Measurements from ENCODE around the gene THAP9.
"Not testable (repeated sequence)": the region's sequence is repeated elsewhere in the genome, so short reads cannot be mapped to it uniquely, and the experiment has no call there.

THAP9 gene, protein sequence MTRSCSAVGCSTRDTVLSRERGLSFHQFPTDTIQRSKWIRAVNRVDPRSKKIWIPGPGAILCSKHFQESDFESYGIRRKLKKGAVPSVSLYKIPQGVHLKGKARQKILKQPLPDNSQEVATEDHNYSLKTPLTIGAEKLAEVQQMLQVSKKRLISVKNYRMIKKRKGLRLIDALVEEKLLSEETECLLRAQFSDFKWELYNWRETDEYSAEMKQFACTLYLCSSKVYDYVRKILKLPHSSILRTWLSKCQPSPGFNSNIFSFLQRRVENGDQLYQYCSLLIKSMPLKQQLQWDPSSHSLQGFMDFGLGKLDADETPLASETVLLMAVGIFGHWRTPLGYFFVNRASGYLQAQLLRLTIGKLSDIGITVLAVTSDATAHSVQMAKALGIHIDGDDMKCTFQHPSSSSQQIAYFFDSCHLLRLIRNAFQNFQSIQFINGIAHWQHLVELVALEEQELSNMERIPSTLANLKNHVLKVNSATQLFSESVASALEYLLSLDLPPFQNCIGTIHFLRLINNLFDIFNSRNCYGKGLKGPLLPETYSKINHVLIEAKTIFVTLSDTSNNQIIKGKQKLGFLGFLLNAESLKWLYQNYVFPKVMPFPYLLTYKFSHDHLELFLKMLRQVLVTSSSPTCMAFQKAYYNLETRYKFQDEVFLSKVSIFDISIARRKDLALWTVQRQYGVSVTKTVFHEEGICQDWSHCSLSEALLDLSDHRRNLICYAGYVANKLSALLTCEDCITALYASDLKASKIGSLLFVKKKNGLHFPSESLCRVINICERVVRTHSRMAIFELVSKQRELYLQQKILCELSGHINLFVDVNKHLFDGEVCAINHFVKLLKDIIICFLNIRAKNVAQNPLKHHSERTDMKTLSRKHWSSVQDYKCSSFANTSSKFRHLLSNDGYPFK

DNA sequence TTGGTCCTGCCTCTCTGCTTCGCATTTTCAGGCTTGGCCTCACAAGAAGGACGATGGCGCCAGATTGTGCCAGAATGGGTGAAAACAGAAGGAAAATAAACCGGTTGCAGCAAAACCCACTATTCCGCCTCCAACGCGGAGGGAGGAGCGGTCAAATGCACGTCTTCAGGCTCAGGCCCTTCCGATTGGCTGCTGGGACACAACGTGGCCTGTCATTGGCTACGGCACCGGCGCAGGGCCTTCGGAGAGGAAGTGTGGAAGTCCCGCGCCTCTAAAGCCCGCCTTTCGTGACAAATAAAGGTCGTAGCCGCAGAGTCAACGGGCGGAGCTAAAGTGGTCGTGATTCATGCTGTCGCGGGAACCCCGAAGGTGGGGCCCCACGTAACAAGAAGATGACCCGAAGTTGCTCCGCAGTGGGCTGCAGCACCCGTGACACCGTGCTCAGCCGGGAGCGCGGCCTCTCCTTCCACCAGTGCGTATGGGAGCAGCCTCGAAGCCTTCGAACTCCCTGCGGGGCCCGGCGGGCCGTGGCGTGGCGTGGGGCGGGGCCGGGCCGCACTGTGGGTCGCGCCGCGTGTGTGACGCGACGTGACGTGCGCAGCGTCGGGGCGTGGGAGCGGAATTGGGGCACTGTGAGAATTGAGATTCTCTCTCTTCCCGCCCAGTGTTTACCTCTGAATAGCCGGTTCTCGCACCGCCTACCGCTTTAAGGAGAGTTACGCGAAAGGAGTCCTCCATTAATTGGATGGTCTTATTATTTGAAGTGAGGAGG is at the start of gene THAP9:
Gene THAP9, plus strand, starts transcription at position 325 of the 772 bp plus-strand sequence. Its CDS starts 68 bp downstream, at position 393.
- peak; percentile 85 to 99 (median 98) for DNase-seq

DNA sequence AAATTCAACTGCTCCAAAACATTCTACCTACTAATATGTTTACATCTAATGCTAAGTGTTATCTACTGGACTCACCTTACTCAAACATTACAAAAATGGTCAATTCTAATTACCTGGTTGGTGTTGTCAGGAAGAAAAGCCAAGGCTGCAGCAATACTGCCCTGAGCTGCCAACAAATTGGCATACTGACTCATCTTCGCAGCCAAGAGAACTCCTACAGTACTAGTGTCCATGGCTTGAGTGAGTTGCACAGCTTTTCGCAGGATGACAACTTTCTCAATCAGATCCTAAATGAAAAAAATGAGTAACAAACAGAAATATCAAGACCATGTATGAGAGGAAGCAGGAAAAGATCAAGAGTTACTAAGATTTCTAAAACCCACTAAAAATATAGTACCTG is 49.2 kb upstream of the THAP9 start:
- DNase-seq = no peak

DNA sequence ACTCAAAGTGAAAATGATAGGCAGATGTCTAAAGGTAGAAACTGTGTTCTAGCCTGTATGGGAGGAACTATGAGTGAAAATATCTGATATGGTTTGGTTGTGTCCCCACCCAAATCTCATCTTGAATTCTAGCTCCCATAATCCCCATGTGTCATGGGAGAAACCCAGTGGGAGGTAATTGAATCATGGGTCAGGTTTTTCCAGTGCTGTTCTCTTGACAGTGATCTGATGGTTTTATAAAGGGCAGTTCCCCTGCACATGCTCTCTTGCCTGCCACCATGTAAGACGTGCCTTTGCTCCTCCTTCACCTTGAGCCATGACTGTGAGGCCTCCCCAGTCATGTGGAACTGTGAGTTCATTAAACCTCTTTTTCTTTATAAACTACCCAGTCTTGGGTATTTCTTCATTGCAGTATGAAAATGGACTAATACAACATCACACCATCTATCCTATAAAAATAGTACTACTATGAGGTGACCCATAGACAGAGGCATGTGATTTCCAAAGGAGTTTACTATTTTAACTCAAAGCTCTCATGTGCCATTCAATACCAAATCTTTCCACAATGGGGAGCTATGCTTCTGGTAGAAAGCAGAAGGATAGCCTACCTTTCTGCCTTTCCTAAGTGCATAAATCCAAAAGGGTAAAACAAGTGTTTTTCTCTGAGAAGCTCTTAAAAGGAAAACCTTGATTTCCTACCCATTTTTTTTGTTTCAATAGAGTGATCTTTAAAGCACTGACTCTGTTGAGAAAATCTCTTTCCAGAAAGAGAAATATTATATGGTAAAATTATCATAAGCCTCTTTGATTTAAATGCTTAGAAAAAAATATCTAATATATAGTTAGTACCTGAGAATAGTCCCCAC is 48.4 kb upstream of the THAP9 start:
- DNase-seq = no peak

DNA sequence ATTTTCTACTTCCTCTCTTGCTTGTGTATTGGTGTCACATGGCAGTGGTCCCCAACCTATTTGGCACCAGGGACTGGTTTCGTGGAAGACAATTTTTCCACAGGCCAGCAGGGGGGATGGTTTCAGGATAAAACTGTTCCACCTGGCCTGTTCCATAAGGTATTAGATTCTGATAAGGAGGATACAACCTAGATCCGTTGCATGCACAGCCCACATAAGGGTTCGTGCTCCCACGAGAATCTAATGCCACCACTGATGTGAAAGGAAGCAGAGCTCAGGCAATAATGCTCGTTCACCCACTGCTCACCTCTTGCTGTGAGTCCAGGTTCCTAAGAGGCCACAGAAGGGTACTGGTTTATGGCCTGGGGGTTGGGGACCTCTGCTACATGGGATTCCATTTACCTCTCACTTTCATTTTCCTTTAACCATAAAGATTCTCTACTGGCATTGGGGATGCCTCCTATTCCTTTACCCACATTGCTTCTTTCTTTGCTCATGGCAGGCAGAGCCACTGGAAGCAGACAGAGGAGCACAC is 47.7 kb upstream of the THAP9 start:
- no peak for DNase-seq

DNA sequence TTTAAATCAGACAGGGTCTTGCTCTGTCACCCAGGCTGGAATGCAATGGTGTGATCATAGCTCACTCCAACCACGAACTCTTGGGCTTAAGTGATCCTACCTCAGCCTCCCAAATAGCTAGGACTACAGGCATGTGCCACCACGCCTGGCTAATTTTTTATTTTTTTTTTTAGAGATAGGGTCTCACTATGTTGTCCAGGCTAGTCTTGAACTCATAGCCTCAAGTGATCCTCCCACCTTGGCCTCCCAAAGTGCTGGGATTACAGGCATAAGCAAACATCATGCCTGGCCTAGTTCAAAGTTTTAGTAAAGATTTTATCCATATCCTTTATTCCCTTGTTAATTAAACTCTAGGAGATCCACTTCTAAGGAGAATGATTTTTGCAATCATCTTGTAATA is 40.0 kb upstream of the THAP9 start:
- DNase-seq = not testable (repeated sequence)

DNA sequence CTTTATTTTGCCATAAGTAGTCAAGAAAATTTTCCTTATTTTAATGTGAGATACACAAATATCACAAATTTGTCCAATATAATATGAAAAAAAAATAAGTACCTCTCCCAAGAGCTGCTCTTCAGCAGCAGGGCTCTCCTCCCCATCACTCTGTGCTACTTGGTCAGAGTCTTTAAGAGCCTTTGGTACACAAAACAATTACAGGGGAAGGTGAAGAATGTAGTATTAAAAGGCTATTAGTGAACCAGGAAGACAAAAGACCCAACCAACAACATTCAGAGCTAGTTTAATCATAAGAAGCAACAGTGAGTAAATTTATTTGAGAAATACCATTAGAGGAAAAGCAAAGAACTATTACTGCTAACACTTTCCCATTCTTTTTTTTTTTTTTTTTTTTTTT is 39.0 kb upstream of the THAP9 start:
- DNase-seq = no peak

DNA sequence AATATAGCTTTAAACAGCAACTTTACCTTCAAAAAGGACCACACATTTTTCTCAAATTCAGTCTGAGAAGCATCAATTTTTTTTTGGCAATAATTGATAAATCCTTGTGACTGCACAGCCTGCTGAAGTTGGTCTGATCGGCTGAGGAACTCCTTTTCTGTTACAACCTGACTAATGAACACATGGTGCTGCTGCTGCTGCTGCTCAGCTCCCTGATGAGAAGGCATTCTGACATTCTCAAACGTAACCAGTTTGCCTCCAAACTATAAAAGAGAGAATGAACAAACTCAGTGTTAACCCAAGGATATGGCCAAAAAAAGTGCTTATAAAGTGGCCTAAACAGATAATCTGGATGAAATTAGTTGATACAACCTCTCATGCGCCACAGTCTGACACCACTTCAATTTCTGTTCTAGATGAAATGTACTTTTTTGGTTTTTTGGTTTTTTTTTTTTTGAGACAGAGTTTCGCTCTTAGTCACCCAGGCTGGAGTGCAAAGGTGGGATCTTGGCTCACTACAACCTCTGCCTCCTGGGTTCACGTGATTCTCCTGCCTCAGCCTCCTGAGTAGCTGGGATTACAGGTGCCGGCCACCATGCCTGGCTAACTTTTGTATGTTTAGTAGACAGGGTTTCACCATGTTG is 36.1 kb upstream of the THAP9 start:
- no peak for DNase-seq

DNA sequence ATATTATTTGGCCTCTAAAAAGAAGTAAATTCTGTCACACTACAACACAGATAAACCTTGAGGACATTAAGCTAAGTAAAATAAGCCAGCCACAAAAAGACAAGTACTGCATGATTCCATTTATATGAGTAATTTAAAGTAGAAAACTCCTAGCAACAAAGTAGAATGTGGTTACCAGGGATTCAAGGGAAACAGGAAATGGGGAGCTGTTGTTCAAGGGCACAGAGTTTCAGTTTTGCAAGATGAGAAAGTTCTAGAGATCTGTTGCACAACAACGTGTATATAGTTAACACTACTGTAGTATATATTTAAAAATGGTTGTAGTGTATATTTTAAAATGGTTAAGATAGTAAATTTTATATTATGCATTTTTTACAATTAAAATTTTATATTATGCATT is 34.9 kb upstream of the THAP9 start:
- no peak for DNase-seq

DNA sequence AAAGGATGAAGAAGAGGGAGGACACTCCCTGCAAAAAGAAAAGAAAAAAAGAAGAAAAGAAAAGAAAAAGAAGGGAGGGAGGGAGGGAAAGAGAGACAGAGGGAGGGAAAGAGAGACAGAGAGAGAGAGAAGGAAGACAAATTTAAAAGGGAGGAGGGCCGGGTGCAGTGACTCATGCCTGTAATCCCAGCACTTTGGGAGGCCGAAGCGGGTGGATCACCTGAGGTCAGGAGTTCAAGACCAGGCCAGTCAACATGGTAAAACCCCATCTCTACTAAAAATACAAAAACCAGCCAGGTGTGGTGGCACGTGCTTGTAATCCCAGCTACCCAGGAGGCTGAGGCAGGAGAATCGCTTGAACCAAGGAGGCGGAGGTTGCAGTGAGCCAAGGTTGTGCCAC is 34.5 kb upstream of the THAP9 start:
- not testable (repeated sequence) for DNase-seq

DNA sequence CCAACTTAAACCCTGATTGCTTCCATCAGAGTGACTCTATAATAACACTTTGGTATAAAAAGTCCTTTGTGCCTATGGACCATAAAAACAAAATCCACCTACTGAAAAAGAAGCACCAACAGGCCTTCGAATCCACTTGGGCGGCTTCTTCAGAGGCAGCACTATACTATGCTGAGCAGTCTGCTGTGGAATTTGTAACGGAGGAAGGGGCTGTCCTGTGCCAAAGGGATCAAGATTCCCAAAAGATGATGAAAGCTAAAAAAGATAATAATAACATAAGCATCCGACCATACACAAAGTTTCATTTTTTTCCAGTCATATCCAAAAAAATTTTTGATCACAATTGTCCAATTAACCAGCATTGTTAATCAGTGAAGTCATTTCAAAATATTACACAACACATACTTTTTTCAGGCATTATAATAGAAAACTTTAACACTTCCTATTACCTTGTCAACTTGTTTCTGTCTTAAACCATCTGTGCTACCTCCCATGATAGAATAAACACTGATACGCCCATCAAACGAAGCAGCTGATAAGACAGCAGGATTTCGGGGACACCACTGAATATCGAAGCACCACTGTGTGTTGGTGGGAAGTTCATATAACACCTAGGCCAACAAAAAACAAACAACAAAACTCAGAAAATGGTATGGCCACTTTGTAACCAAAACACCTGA is 33.7 kb upstream of the THAP9 start:
- DNase-seq = no peak

DNA sequence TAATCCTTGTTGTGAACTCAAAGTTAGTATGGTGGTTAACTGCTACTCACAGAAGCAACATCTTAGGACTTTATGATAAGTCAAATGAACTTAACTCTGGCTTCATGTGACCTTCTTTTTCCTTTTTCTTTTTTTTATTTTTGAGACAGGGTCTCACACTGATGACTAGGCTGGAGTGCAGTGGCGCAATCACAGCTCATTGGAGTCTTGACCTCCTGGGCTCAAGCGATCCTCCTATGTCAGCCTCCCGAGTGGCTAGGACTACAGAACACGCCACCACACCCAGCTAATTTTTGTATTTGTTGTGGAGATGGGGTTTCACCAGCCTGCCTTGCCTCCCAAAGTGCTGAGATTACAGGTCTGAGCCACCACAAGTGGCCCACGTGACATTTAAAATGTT is 32.0 kb upstream of the THAP9 start:
- no peak for DNase-seq

DNA sequence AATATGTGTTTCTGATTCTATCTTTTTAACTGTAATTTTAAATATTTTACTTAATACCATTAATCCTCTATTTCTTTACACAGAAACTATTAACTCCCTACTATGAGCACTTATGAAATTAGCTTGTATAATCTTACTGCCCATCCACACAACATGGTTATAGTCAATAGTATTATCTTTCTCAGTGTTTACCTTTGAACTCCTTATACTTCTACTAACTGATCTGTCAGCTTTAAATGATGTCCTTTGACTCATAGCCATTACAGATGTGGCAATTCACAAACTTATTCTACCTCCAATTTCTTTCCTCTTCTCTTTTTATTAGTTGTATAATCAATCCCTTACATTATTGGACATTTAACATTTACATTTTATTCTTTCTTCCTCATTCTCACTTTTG is 15.1 kb upstream of the THAP9 start:
- no peak for DNase-seq

DNA sequence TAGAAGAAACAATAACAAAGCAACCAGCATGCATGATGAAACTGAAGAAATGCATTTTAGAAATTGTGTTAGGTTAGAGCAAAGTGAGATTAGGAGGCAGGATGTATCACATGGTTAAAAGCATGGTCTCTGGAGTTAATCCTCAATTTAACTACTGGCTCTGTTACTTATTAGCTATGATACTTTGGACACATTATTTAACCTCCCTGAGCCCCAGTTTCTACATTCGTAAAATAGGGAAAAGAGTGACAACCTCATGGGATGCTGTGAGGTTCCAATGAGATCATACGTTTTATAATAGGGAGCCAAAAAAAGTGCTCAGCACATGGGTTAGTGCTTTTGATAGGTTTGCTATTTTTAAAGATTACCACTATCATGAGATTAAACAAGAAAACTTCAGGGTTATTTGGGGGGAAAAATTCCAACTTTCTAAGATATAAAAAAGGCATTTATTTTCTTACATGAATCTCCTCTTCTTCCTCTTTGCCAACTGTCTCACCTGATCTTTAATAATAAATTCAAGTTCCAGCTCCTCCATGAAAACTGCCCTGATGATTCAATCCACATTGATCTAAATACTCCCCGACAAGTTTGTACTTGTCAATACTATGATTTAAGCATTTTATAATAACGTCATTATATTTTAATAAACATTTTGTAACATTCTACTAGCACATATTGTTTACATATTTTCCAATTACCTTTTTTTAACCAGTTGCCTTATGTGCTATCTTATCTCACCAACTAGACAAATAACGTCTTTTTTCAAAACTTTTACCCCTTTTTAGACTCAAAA is 14.2 kb upstream of the THAP9 start:
- DNase-seq = no peak

DNA sequence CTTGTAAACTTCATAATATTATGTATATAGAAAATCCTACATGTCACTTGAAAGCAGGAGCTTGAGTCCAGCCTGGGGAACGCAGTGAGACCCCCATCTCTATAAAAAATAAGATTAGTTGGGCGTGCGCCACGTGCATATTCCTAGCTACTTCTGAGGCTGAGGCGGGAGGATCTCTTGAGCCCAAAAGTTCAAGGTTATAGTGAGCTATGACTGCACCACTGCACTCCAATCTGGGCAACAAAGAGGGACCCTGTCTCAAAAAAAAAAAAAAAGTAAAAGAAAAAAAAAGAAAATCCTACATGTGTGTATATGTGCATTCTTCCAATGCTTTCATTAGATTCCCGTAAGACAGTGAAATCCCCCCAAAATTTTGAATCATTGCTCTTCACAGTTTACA is 11.2 kb upstream of the THAP9 start:
- DNase-seq = no peak

DNA sequence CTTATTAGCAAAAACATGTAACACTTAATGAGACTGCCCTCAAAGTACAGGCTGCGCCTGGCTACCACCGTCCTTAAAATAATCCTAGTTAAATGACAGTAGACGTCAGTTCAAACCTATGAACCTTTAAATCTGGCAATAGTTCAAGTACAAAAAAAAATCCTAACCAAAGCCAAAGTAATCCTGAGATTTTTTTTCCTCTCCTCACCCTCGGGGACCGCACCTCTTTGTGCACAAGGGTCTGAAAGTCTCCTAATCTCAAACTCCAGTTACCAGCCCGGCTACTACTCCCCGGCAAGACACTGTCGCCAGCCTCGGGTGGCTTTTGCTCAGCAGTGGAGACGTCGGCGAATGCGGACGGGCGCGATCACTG is 10.0 kb upstream of the THAP9 start:
- DNase-seq = no peak

DNA sequence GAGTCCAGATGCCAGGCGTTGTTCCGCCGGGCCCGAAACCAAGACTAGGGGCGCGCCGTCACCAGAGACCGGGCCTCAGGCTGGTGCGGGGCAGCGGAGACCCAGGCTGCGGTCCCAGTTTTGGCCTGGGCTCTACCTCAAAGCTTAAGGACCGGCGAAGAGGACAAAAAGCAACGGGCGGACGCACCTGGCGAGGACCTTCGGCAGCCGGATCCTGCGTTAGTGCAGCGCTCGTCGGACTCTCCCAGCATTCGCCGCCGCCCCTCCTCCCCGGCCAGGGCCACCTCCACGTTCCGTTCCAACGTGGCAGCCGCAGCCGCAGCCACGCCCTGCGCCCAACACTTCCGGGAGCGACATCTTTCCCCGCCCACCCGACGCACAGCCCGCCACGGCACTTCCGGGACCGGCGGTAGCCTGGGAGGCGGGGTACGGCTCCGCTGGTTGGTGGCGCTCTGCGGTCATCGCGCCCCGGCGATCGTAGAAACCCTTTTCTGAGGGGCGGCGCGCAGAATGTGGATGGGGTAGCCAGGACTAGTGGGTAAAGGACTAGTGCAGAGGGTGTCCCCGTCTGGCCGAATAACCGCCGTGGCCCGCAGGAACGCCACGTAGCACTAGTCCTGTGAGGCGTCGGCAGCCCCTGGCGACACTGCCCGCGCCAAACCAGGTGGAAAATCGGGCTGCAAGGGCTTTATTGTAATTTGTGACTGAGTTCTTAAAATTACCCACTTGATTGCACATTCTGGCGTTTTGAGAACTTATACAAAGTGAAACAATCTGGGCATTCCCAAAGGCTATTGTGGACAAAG is 9.4 kb upstream of the THAP9 start, which contains the start of gene SEC31A:
Gene SEC31A, minus strand, starts transcription at position 253 of the 806 bp plus-strand sequence. CDS start 9,217 bp downstream, outside the sequence.
- peak; percentile 44 to 96 (median 91) for DNase-seq

DNA sequence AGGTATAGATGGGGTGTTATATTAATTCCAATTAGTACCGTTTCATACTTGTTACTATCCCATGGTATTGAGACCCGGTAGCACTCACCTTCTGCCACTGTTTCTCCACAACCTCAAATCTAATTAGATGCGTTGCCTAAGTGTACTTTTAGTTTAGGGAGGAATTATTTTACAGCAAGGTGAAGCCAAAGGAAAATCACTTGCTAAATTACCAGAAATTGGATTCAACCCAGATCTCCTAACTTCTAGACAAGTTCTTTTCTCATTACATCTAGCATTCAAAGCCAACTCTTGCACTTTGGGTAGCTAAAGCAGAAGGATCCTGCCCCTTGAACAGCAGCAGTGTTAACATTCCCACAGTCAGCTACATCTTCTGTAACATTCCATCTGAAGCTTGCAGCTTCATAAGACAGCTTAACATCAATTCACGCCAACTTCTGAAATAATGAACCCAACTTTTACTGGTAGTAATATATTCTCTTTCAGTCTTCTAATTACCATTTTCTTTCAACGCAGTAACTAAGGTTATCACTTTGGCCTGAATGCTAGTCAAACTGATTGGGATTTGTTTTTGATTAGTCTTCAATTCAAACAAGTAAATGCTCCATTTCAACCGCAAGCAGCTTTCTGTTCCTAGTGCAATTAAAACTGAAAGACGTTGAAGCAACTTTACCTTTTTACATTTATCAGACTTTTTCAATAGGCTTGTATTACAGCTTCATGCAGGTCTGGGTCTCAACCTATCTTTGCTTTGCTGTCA is 8.6 kb upstream of the THAP9 start:
- DNase-seq = no peak
